HepG2 (cell line): ENCODE results near the gene LEMD2. TPM values are rescaled to one million over a fixed set of nuclear protein-coding genes. Genes with fewer than 3 reads are reported as not detected.

Source experiments
- AGO2 ChIP-seq: fragments of 200-400 bp; formaldehyde crosslinking; optimal IDR thresholded peaks from 2 replicates; pipeline ENCODE3; 2017; ENCODE audit warnings: mild to moderate bottlenecking, low read depth, low read length, moderate library complexity
- CBX5 ChIP-seq: sonication (generic); formaldehyde crosslinking; IDR thresholded peaks from 2 replicates; pipeline ENCODE4 v1.4.0; 2020; ENCODE audit warnings: missing genetic modification reagents, borderline replicate concordance
- FOXK1 ChIP-seq: sonication (generic); formaldehyde crosslinking; IDR thresholded peaks from 2 replicates; pipeline ENCODE4 v1.4.0; 2020; ENCODE audit warnings: low read depth, missing genetic modification reagents, borderline replicate concordance
- KDM2A ChIP-seq: sonication (generic); formaldehyde crosslinking; IDR thresholded peaks from 2 replicates; pipeline ENCODE4 v1.4.0; 2020; ENCODE audit warnings: low read depth, missing genetic modification reagents, borderline replicate concordance
- KLF12 ChIP-seq: sonication (generic); formaldehyde crosslinking; IDR thresholded peaks from 2 replicates; pipeline ENCODE4 v1.4.0; 2020; ENCODE audit warnings: missing genetic modification reagents, borderline replicate concordance
- MED13 ChIP-seq: sonication (generic); formaldehyde crosslinking; IDR thresholded peaks from 2 replicates; pipeline ENCODE4 v1.5.0; 2020; ENCODE audit warnings: missing genetic modification reagents
- RFXAP ChIP-seq: sonication (generic); formaldehyde crosslinking; IDR thresholded peaks from 2 replicates; pipeline ENCODE4 v1.4.0; 2020; ENCODE audit warnings: missing genetic modification reagents, borderline replicate concordance
- ZBTB43 ChIP-seq: sonication (generic); formaldehyde crosslinking; conservative IDR thresholded peaks from 2 replicates; pipeline ENCODE4 v1.4.0; 2020; ENCODE audit warnings: missing genetic modification reagents
- ZNF318 ChIP-seq: sonication (generic); formaldehyde crosslinking; IDR thresholded peaks from 2 replicates; pipeline ENCODE4 v1.4.0; 2020; ENCODE audit warnings: mild to moderate bottlenecking, missing genetic modification reagents
- ZNF567 ChIP-seq: sonication (generic); formaldehyde crosslinking; IDR thresholded peaks from 2 replicates; pipeline ENCODE4 v1.8.1; 2023; ENCODE audit warnings: mild to moderate bottlenecking, missing genetic modification reagents, borderline replicate concordance
- ZNF607 ChIP-seq: sonication (generic); formaldehyde crosslinking; IDR thresholded peaks from 2 replicates; pipeline ENCODE4 v1.5.1; 2020; ENCODE audit warnings: missing genetic modification reagents, mild to moderate bottlenecking, borderline replicate concordance
- ZNF746 ChIP-seq: sonication (generic); formaldehyde crosslinking; IDR thresholded peaks from 2 replicates; pipeline ENCODE4 v1.8.0; 2022; ENCODE audit warnings: mild to moderate bottlenecking, missing genetic modification reagents
- ZSCAN31 ChIP-seq: sonication (generic); formaldehyde crosslinking; IDR thresholded peaks from 2 replicates; pipeline ENCODE4 v1.5.0; 2020; ENCODE audit warnings: low read depth, mild to moderate bottlenecking, missing genetic modification reagents
- polyA plus RNA-seq, 8 experiments: library from polyadenylated mRNA; depleted of rRNA in 3 of 8; stranded (reverse) in 7 of 8; unstranded in 1 of 8; fragments of >200 nt; fragmentation: Illumina TruSeq in 4 of 8; extraction: Trizol in 4 of 8; gene quantifications; 2 replicates each; pipeline versions ENCODE4 v1.2.1 to v1.2.3, GENCODE V29; 2011 to 2016; ENCODE audit warnings: low read depth in 4 of 8, missing spikeins in 1 of 8, mixed read lengths in 1 of 8; ENCODE audit not compliant: insufficient read depth in 1 of 8
- total RNA-seq, 5 experiments: library from RNA; depleted of rRNA; stranded (reverse); fragments of >200 nt; fragmentation: Illumina TruSeq; extraction: Trizol; gene quantifications; 2 replicates each; pipeline ENCODE4 v1.2.3, GENCODE V29; 2016; ENCODE audit warnings: low read depth in 1 of 5
- TF ChIP-seq, protein P1 (sequence below): sonication (generic); formaldehyde crosslinking; IDR thresholded peaks from 2 replicates; pipeline ENCODE4 v1.8.0; 2022; ENCODE audit warnings: mild to moderate bottlenecking, missing genetic modification reagents; ENCODE audit not compliant: insufficient replicate concordance
- TF ChIP-seq, protein P2 (sequence below): sonication (generic); formaldehyde crosslinking; IDR thresholded peaks from 2 replicates; pipeline ENCODE4 v1.5.0; 2020; ENCODE audit warnings: missing genetic modification reagents

Gene LEMD2
- total and polyA plus RNA-seq, 2 of the 13 experiments (the other 11 are each of a cell fraction or from before 2014, with no cell fraction given): 45.2 to 62.9 TPM

DNA sequence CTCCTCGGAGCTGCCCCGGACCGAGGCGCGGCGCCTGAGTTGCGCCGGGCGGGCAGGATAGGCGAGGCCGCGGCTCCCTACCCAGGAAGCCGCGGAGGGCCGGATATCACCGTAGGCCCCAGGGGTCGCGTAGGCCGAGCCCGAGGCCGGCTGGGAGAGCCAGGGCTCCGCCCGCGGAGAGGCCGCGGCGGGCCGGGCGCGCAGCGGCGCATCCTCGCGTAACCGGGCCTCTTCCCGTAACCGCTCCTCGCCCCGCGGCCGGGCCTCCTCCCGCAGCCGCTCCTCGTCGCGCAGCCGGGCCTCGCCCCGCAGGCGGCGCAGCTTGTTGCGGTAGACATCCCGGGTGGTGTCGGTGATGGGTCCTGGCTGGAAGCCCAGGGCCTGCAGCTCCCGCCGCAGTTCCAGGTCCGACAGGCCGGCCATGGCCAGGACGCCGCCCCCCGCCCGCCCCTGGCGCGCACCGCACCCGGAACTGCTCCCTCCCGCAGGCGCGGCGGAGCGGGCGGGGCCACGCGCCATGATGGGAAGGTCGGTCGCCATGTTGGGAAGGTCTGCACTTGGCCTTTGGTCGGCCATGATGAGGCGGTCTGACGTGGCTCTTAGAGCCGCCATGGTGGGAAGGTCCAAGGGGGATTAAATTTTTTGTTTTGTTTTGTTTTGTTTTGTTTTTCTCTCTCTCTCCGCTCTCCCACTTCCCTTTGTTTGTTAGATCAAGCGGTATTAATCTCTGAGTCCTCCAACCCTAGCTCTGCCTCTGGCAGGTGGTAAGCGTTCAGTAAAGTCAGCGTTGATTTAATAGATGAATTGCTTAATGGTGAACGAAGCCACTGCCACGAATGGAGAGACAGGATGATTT lies at the start of gene LEMD2 (continued):
- peak; percentile 39; the same call in 1 of the 2 replicates for TF ChIP-seq MED13 (CRISPR knock-in tag)
- TF ChIP-seq, protein P1, sequence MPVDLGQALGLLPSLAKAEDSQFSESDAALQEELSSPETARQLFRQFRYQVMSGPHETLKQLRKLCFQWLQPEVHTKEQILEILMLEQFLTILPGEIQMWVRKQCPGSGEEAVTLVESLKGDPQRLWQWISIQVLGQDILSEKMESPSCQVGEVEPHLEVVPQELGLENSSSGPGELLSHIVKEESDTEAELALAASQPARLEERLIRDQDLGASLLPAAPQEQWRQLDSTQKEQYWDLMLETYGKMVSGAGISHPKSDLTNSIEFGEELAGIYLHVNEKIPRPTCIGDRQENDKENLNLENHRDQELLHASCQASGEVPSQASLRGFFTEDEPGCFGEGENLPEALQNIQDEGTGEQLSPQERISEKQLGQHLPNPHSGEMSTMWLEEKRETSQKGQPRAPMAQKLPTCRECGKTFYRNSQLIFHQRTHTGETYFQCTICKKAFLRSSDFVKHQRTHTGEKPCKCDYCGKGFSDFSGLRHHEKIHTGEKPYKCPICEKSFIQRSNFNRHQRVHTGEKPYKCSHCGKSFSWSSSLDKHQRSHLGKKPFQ (CRISPR knock-in tag): peak; percentile 80
- peak; percentile 86 for TF ChIP-seq ZNF318
- 0 out of 2 replicates have a peak, but pooled peaks have one; percentile 58 for TF ChIP-seq ZBTB43 (CRISPR knock-in tag)
- peak; percentile 80; the same call in 1 of the 2 replicates for TF ChIP-seq ZNF746 (CRISPR knock-in tag)
- peak; percentile 88 for TF ChIP-seq ZNF607 (CRISPR knock-in tag)
- peak; percentile 86; the same call in 1 of the 2 replicates for TF ChIP-seq RFXAP
- TF ChIP-seq, protein P2, sequence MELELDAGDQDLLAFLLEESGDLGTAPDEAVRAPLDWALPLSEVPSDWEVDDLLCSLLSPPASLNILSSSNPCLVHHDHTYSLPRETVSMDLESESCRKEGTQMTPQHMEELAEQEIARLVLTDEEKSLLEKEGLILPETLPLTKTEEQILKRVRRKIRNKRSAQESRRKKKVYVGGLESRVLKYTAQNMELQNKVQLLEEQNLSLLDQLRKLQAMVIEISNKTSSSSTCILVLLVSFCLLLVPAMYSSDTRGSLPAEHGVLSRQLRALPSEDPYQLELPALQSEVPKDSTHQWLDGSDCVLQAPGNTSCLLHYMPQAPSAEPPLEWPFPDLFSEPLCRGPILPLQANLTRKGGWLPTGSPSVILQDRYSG (CRISPR knock-in tag): peak; percentile 60; the same call in 1 of the 2 replicates
- TF ChIP-seq CBX5: peak; percentile 86; the same call in 1 of the 2 replicates
- peak; percentile 96 for TF ChIP-seq KLF12 (CRISPR knock-in tag)
- TF ChIP-seq KDM2A: peak; percentile 96
- 0 out of 2 replicates have a peak, but pooled peaks have one; percentile 35 for TF ChIP-seq ZNF567
- peak; percentile 89 for TF ChIP-seq ZSCAN31 (CRISPR knock-in tag)
- TF ChIP-seq FOXK1 (CRISPR knock-in tag): peak; percentile 86; the same call in 1 of the 2 replicates
- peak; percentile 97 for TF ChIP-seq AGO2
